HFFc6 (cell line): ENCODE data around the gene MFN2. TPM values are rescaled to one million over a fixed set of nuclear protein-coding genes. Genes with fewer than 3 reads are reported as not detected.

Source experiments
- DNase-seq: peaks from one replicate; pipeline ENCODE4 v3.0.0-alpha.2; 2018
- H3K27ac Mint-ChIP-seq: 2 replicates; pipeline ENCODE4 v1.8.0; 2020; ENCODE audit warnings: mild to moderate bottlenecking, mixed read lengths
- H3K27me3 Mint-ChIP-seq: 2 replicates; pipeline ENCODE4 v1.8.0; 2021; ENCODE audit warnings: mild to moderate bottlenecking, moderate library complexity, mixed read lengths; ENCODE audit not compliant: insufficient read depth
- H3K36me3 Mint-ChIP-seq: 2 replicates; pipeline ENCODE4 v1.8.0; 2021; ENCODE audit warnings: low read depth, mixed read lengths
- H3K4me1 Mint-ChIP-seq: 2 replicates; pipeline ENCODE4 v1.8.0; 2020; ENCODE audit warnings: low read depth, mixed read lengths
- H3K4me3 Mint-ChIP-seq: 2 replicates; pipeline ENCODE4 v1.8.0; 2020; ENCODE audit warnings: mild to moderate bottlenecking, moderate library complexity, mixed read lengths
- H3K9me3 Mint-ChIP-seq: 2 replicates; pipeline ENCODE4 v1.8.0; 2020; ENCODE audit warnings: mild to moderate bottlenecking, mixed read lengths
- CTCF ChIP-seq: fragments of 200-600 bp; sonication (generic); IDR thresholded peaks from 2 replicates; pipeline ENCODE4 v1.5.0; 2021; ENCODE audit warnings: antibody characterized with exemption, mild to moderate bottlenecking
- total RNA-seq, 6 experiments: library from RNA; stranded (reverse); fragmentation: NEBNext Ultra II Directional; extraction: Animal tissue kit (Norgen Biotek cat#: 25700); gene quantifications; 2 replicates in 1 of 6; 3 replicates in 5 of 6; pipeline ENCODE4 v1.2.3, GENCODE V29; 2021

Gene MFN2
- total RNA-seq, 6 experiments from 2014 or later: 92.8 to 112 (median 101) TPM

GRCh38 chr1:11963622-11964021, 16.6 kb upstream of the MFN2 start:
- Mint-ChIP-seq H3K27ac (no peak overlapping the region), H3K4me3 (no peak overlapping the region), H3K27me3 (no peaks in the 10 kb centered on the region), H3K9me3 (no peaks in the 10 kb centered on the region), H3K4me1 (no peaks in the 10 kb centered on the region), H3K36me3 (peaks cover 8% of the 10 kb centered on the region)
- TF ChIP-seq CTCF: no peak
- DNase-seq: no peak

- no peak for DNase-seq
- Mint-ChIP-seq H3K4me1 (no peaks in the 10 kb centered on the region), H3K27me3 (no peaks in the 10 kb centered on the region), H3K27ac (no peak overlapping the region), H3K4me3 (no peak overlapping the region), H3K9me3 (no peaks in the 10 kb centered on the region), H3K36me3 (peaks cover 8% of the 10 kb centered on the region)
- TF ChIP-seq CTCF: no peak
Observed at GRCh38 chr1:11964656-11965055, 15.6 kb upstream of the MFN2 start.

- Mint-ChIP-seq H3K36me3 (peaks cover 8% of the 10 kb centered on the region), H3K9me3 (no peaks in the 10 kb centered on the region), H3K27ac (no peak overlapping the region), H3K4me3 (no peak overlapping the region), H3K4me1 (no peaks in the 10 kb centered on the region), H3K27me3 (no peaks in the 10 kb centered on the region)
- DNase-seq: no peak
- peak; percentile 37; the same call in 1 of the 2 replicates for TF ChIP-seq CTCF
Observed at GRCh38 chr1:11967028-11967547, 13.2 kb upstream of the MFN2 start.

- no peaks in the 10 kb centered on the region for H3K4me1 Mint-ChIP-seq
- H3K4me3 Mint-ChIP-seq: no peak overlapping the region
- no peak for TF ChIP-seq CTCF
- no peak overlapping the region for H3K27ac Mint-ChIP-seq
- H3K27me3 Mint-ChIP-seq: no peaks in the 10 kb centered on the region
- peaks cover 12% of the 10 kb centered on the region for H3K36me3 Mint-ChIP-seq
- DNase-seq: no peak
- no peaks in the 10 kb centered on the region for H3K9me3 Mint-ChIP-seq
Observed at GRCh38 chr1:11970441-11971185, 9.6 kb upstream of the MFN2 start.

GRCh38 chr1:11977625-11978024, 2.6 kb upstream of the MFN2 start:
- peaks cover 18% of the 10 kb centered on the region for H3K36me3 Mint-ChIP-seq
- H3K27ac Mint-ChIP-seq: peak overlapping the region; percentile 72
- peak; percentile 84 for DNase-seq
- peaks cover 33% of the 10 kb centered on the region for H3K4me1 Mint-ChIP-seq
- peak overlapping the region; percentile 38 for H3K4me3 Mint-ChIP-seq
- H3K9me3 Mint-ChIP-seq: no peaks in the 10 kb centered on the region
- H3K27me3 Mint-ChIP-seq: peaks cover 2% of the 10 kb centered on the region; the same call in 1 of the 2 replicates
- no peak for TF ChIP-seq CTCF
